Loucy (cell line): Measurements from ENCODE around the gene TBCCD1.

Experiments used
- H2AFZ ChIP-seq: fragments of 200-600 bp; sonication (generic); 2 replicates; pipeline ENCODE4 v1.6.0; 2016; ENCODE audit warnings: antibody characterized with exemption, mild to moderate bottlenecking, low read length, moderate library complexity
- H3F3A ChIP-seq: fragments of 200-600 bp; 2 replicates; pipeline ENCODE4 v1.6.0; 2016; ENCODE audit warnings: antibody characterized with exemption, low read depth, mild to moderate bottlenecking
- H3K27me3 ChIP-seq: fragments of 200-600 bp; sonication (generic); 2 replicates; pipeline ENCODE4 v1.6.1; 2014; ENCODE audit warnings: low read length, mild to moderate bottlenecking; ENCODE audit not compliant: insufficient read depth, poor library complexity, severe bottlenecking
- H3K36me3 ChIP-seq: fragments of 200-600 bp; sonication (generic); 2 replicates; pipeline ENCODE4 v1.6.1; 2016; ENCODE audit warnings: low read length; ENCODE audit not compliant: insufficient read depth
- H3K4me1 ChIP-seq: fragments of 200-600 bp; sonication (generic); 2 replicates; pipeline ENCODE4 v1.5.1; 2014; ENCODE audit warnings: low read length, mild to moderate bottlenecking; ENCODE audit not compliant: insufficient read depth, poor library complexity, severe bottlenecking
- H3K4me2 ChIP-seq: fragments of 200-600 bp; sonication (generic); 2 replicates; pipeline ENCODE4 v1.6.0; 2014; ENCODE audit warnings: antibody characterized with exemption, low read length, low read depth, mild to moderate bottlenecking; ENCODE audit not compliant: poor library complexity, severe bottlenecking
- H3K4me3 ChIP-seq: fragments of 200-600 bp; sonication (generic); 2 replicates; pipeline ENCODE4 v1.5.1; 2014; ENCODE audit warnings: low read length, mild to moderate bottlenecking, mixed read lengths; ENCODE audit not compliant: poor library complexity, severe bottlenecking
- H3K79me2 ChIP-seq: fragments of 200-600 bp; sonication (generic); 2 replicates; pipeline ENCODE4 v1.6.1; 2014; ENCODE audit warnings: low read length; ENCODE audit not compliant: insufficient read depth
- H3K9ac ChIP-seq: fragments of 200-600 bp; sonication (generic); 2 replicates; pipeline ENCODE4 v1.6.0; 2014; ENCODE audit warnings: mild to moderate bottlenecking, low read depth, low read length, moderate library complexity; ENCODE audit not compliant: poor library complexity, severe bottlenecking
- H3K9me2 ChIP-seq: fragments of 200-600 bp; sonication (generic); replicated peaks from 2 replicates; pipeline ENCODE4 v1.6.1; 2016; ENCODE audit warnings: low read depth, low read length, mixed read lengths
- H3K9me3 ChIP-seq: fragments of 200-600 bp; sonication (generic); 2 replicates; pipeline ENCODE4 v1.6.1; 2014; ENCODE audit warnings: mild to moderate bottlenecking, antibody characterized with exemption, low read length, low read depth; ENCODE audit not compliant: insufficient read depth
- H4K20me1 ChIP-seq: fragments of 200-600 bp; sonication (generic); 2 replicates; pipeline ENCODE4 v1.6.0; 2014; ENCODE audit warnings: antibody characterized with exemption, low read length, mild to moderate bottlenecking; ENCODE audit not compliant: insufficient read depth, poor library complexity, severe bottlenecking
- CTCF ChIP-seq: fragments of 200-600 bp; sonication (generic); conservative IDR thresholded peaks from 2 replicates; pipeline ENCODE4 v1.5.1; 2014; ENCODE audit warnings: mild to moderate bottlenecking, antibody characterized with exemption, low read length
- EZH2phosphoT487 ChIP-seq: fragments of 200-600 bp; IDR thresholded peaks from 2 replicates; pipeline ENCODE4 v1.6.1; 2018; ENCODE audit warnings: antibody characterized with exemption, mild to moderate bottlenecking, moderate library complexity, borderline replicate concordance

Gene TBCCD1

DNA sequence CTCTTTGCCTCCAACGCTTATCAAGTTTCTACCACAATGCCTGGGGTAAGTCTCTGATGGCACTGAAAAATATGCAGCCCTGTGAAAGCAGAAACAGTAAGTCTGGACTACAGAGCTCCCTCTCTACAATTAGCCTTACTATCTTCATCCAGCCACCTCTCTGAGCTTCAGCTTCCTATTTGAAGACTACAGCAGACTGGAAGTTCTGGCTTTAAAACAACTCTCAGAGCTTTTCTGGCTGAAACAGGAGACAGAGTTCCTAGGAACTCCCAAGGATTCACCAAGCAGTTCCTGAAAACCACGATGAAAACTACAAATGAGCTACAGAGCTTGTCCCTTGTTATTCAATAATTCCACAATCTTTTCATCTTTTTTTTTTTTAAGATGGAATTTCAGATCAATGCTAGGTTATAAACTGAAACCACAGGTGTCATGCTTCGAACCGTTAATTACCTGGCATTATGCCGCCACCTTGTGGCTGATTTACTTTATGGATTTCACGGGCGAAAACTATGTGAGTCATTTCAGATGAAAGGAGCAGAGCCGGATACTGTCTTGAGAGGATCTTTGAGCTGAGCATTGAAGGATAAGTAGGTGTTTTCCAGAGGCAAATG lies 26.8 kb downstream of the TBCCD1 start:
- Histone ChIP-seq H2AFZ (peak overlapping the region; percentile 81; the same call in 1 of the 2 replicates), H3K36me3 (no peaks in the 10 kb centered on the region), H3K79me2 (no peaks in the 10 kb centered on the region), H3K4me3 (peak overlapping the region; percentile 67), H3K27me3 (no peaks in the 10 kb centered on the region), H3K9ac (peak overlapping the region; percentile 62), H3K9me2 (no peaks in the 10 kb centered on the region), H3K4me1 (peaks cover 23% of the 10 kb centered on the region), H3K4me2 (peak overlapping the region; percentile 79), H4K20me1 (no peaks in the 10 kb centered on the region), H3K9me3 (no peaks in the 10 kb centered on the region), H3F3A (no peaks in the 10 kb centered on the region)
- TF ChIP-seq EZH2phosphoT487 (no peak), CTCF (peak; percentile 95)

- no peak overlapping the region for H2AFZ ChIP-seq
- H3K9me3 ChIP-seq: no peaks in the 10 kb centered on the region
- no peak overlapping the region for H3K4me3 ChIP-seq
- no peaks in the 10 kb centered on the region for H3K36me3 ChIP-seq
- peaks cover 32% of the 10 kb centered on the region for H3K4me1 ChIP-seq
- no peak for TF ChIP-seq EZH2phosphoT487
- no peak for TF ChIP-seq CTCF
- H3K9me2 ChIP-seq: no peaks in the 10 kb centered on the region
- no peak overlapping the region for H3K4me2 ChIP-seq
- H4K20me1 ChIP-seq: no peaks in the 10 kb centered on the region
- H3K79me2 ChIP-seq: no peaks in the 10 kb centered on the region
- no peaks in the 10 kb centered on the region for H3F3A ChIP-seq
- no peak overlapping the region for H3K9ac ChIP-seq
- no peaks in the 10 kb centered on the region for H3K27me3 ChIP-seq
Measured at GRCh38 chr3:186538779-186539178, 28.4 kb downstream of the TBCCD1 start.

- H3K4me3 ChIP-seq: no peak overlapping the region
- H3K36me3 ChIP-seq: no peaks in the 10 kb centered on the region
- no peaks in the 10 kb centered on the region for H3F3A ChIP-seq
- no peak overlapping the region for H3K9ac ChIP-seq
- no peaks in the 10 kb centered on the region for H4K20me1 ChIP-seq
- H3K27me3 ChIP-seq: no peaks in the 10 kb centered on the region
- no peaks in the 10 kb centered on the region for H3K79me2 ChIP-seq
- H3K9me2 ChIP-seq: no peaks in the 10 kb centered on the region
- H3K4me2 ChIP-seq: no peak overlapping the region
- no peak overlapping the region for H2AFZ ChIP-seq
- peaks cover 48% of the 10 kb centered on the region for H3K4me1 ChIP-seq
- no peak for TF ChIP-seq CTCF
- TF ChIP-seq EZH2phosphoT487: no peak
- H3K9me3 ChIP-seq: no peaks in the 10 kb centered on the region
Measured at GRCh38 chr3:186536883-186537844, 30.0 kb downstream of the TBCCD1 start.
